Colonic mucosa (tissue), 4 donors: ENCODE measurements around the gene TRPC4. TPM values are rescaled to one million over a fixed set of nuclear protein-coding genes. Genes with fewer than 3 reads are reported as not detected.

Source experiments
- DNase-seq: peaks from one replicate; pipeline ENCODE4 v3.0.0-alpha.2; 2020
- H3K27ac ChIP-seq: fragments of 200-600 bp; one replicate; pipeline ENCODE4 v1.8.0; 2021
- H3K27me3 ChIP-seq: fragments of 200-600 bp; one replicate; pipeline ENCODE4 v1.8.0; 2021
- H3K36me3 ChIP-seq: fragments of 200-600 bp; one replicate; pipeline ENCODE4 v1.8.0; 2021
- H3K4me1 ChIP-seq: fragments of 200-600 bp; one replicate; pipeline ENCODE4 v1.8.0; 2021; ENCODE audit warnings: mild to moderate bottlenecking
- H3K4me3 ChIP-seq: fragments of 200-600 bp; one replicate; pipeline ENCODE4 v1.8.0; 2021
- H3K9ac ChIP-seq, 2 donors: one replicate each; pipeline ENCODE4 v1.7.0; 2013; ENCODE audit warnings: control low read depth in 2 of 2, low read depth in 2 of 2, low read length in 2 of 2
- H3K9me3 ChIP-seq: fragments of 200-600 bp; one replicate; pipeline ENCODE4 v1.8.0; 2021
- CTCF ChIP-seq: fragments of 200-600 bp; IDR thresholded peaks from one replicate; pipeline ENCODE4 v1.8.0; 2022; ENCODE audit warnings: antibody characterized with exemption, mild to moderate bottlenecking
- intact Hi-C: fragments of 100-400 bp; cut with DNase I; formaldehyde crosslinking; loops from one replicate; pipeline ENCODE4 v1.14.1; 2022
- total RNA-seq, 2 donors: library from RNA; stranded (reverse); fragmentation: NEBNext Ultra II Directional in 1 of 2; extraction: Animal tissue kit (Norgen Biotek cat#: 25700) in 1 of 2; gene quantifications; one replicate each; pipeline ENCODE4 v1.2.1, GENCODE V29; 2021
- donor health status: healthy.
- donor health status: DM: no; HTN: no; CAD: no.
- donor health status: DM: no; HTN: no; CAD: no.

TRPC4 gene
- under 1 TPM in 1 of 2 donors, not detected in 1; 0.66 TPM for total RNA-seq

- Histone ChIP-seq H3K9me3 (no peaks in the 10 kb centered on the region), H3K4me1 (no peaks in the 10 kb centered on the region), H3K27ac (no peak within 1 kb of the TSS), H3K27me3 (peaks cover 22% of the 10 kb centered on the region), H3K4me3 (peak within 1 kb of the TSS; percentile 16), H3K9ac (no peak within 1 kb of the TSS), H3K36me3 (no peaks in the 10 kb centered on the region)
- peak; percentile 26 for DNase-seq
- intact Hi-C loops: no loop called here
- no peak for TF ChIP-seq CTCF
These were observed at the start of gene TRPC4 for GRCh38 chr13:37869756-37870488. Gene TRPC4 (minus strand): TSS chr13:37869772. CDS start chr13:37783333, 86,439 bp downstream.

- no peak overlapping the region for H3K27ac ChIP-seq
- no peaks in the 10 kb centered on the region for H3K9me3 ChIP-seq
- no peaks in the 10 kb centered on the region for H3K27me3 ChIP-seq
- no peaks in the 10 kb centered on the region for H3K36me3 ChIP-seq
- no peak for TF ChIP-seq CTCF
- no peak overlapping the region for H3K4me3 ChIP-seq
- no peak for DNase-seq
- no peak overlapping the region for H3K9ac ChIP-seq
- intact Hi-C loops: no loop called here
- no peaks in the 10 kb centered on the region for H3K4me1 ChIP-seq
These were observed 49.2 kb upstream of the TRPC4 start for GRCh38 chr13:37918751-37919150.

- no peak for DNase-seq
- Histone ChIP-seq H3K9ac (no peak overlapping the region), H3K9me3 (no peaks in the 10 kb centered on the region), H3K4me1 (no peaks in the 10 kb centered on the region), H3K4me3 (no peak overlapping the region), H3K27me3 (no peaks in the 10 kb centered on the region), H3K27ac (no peak overlapping the region), H3K36me3 (no peaks in the 10 kb centered on the region)
- intact Hi-C loops: no loop called here
- no peak for TF ChIP-seq CTCF
These were observed 48.6 kb upstream of the TRPC4 start for GRCh38 chr13:37918116-37918714.

- intact Hi-C loops: no loop called here
- no peaks in the 10 kb centered on the region for H3K27me3 ChIP-seq
These were observed 45.3 kb upstream of the TRPC4 start for GRCh38 chr13:37914781-37915391.

GRCh38 chr13:37910790-37911189, 41.2 kb upstream of the TRPC4 start:
- Histone ChIP-seq H3K4me3 (no peak overlapping the region), H3K9ac (no peak overlapping the region), H3K9me3 (no peaks in the 10 kb centered on the region), H3K27ac (no peak overlapping the region), H3K27me3 (no peaks in the 10 kb centered on the region), H3K36me3 (no peaks in the 10 kb centered on the region), H3K4me1 (no peaks in the 10 kb centered on the region)
- DNase-seq: no peak
- intact Hi-C loops: no loop called here
- no peak for TF ChIP-seq CTCF

More at GRCh38 chr13:37914781-37915391, 45.3 kb upstream of the TRPC4 start:
- no peak overlapping the region for H3K27ac ChIP-seq
- TF ChIP-seq CTCF: no peak
- DNase-seq: no peak
- H3K4me3 ChIP-seq: no peak overlapping the region
- H3K9me3 ChIP-seq: no peaks in the 10 kb centered on the region
- H3K9ac ChIP-seq: no peak overlapping the region
- H3K36me3 ChIP-seq: no peaks in the 10 kb centered on the region
- H3K4me1 ChIP-seq: no peaks in the 10 kb centered on the region
